SK-N-SH treated with all-trans-retinoic acid at 6 μM for 48 hours (cell line): ENCODE data around the gene WDR38.

Source experiments
- ARNTL ChIP-seq: fragments of 450-650 bp; formaldehyde crosslinking; IDR thresholded peaks from 2 replicates; pipeline ENCODE4 v1.5.0; 2020; ENCODE audit warnings: low read depth, mild to moderate bottlenecking, moderate library complexity, borderline replicate concordance
- ESRRG ChIP-seq: fragments of 250-450 bp; sonication (Bioruptor Pico); IDR thresholded peaks from 2 replicates; pipeline ENCODE4 v1.6.1; 2021; ENCODE audit warnings: mild to moderate bottlenecking
- GLIS3 ChIP-seq: fragments of 250-450 bp; sonication (Bioruptor Pico); IDR thresholded peaks from 2 replicates; pipeline ENCODE4 v1.5.0; 2020; ENCODE audit warnings: mild to moderate bottlenecking, moderate library complexity
- PATZ1 ChIP-seq: fragments of 250-450 bp; sonication (Bioruptor Pico); IDR thresholded peaks from 2 replicates; pipeline ENCODE4 v1.8.0; 2020; ENCODE audit warnings: mild to moderate bottlenecking, moderate library complexity, borderline replicate concordance
- SNAI2 ChIP-seq: fragments of 250-450 bp; sonication (Bioruptor Pico); IDR thresholded peaks from 2 replicates; pipeline ENCODE4 v1.5.0; 2020; ENCODE audit warnings: mild to moderate bottlenecking, moderate library complexity
- ZFP30 ChIP-seq: fragments of 450-650 bp; formaldehyde crosslinking; IDR thresholded peaks from 2 replicates; pipeline ENCODE4 v1.5.0; 2022; ENCODE audit warnings: mild to moderate bottlenecking, moderate library complexity

- TF ChIP-seq ESRRG (CRISPR knock-in tag) (no peak), GLIS3 (CRISPR knock-in tag) (no peak), SNAI2 (CRISPR knock-in tag) (no peak), ZFP30 (CRISPR knock-in tag) (no peak), ARNTL (CRISPR knock-in tag) (no peak), PATZ1 (no peak)
Observed at GRCh38 chr9:124894741-124895170, 41.5 kb downstream of the WDR38 start.
